PFSK-1 (cell line): ENCODE data around the gene MYH14.

ENCODE experiments used
- POLR2AphosphoS5 ChIP-seq: IDR thresholded peaks from 2 replicates; pipeline ENCODE4 v1.6.1; 2012; ENCODE audit warnings: low read depth, mild to moderate bottlenecking, control low read depth, low read length, moderate library complexity
- TAF1 ChIP-seq: IDR thresholded peaks from 2 replicates; pipeline ENCODE4 v1.6.1; 2012; ENCODE audit warnings: low read length, control low read depth, borderline replicate concordance; ENCODE audit not compliant: insufficient read depth

- TF ChIP-seq POLR2AphosphoS5 (no peak), TAF1 (no peak)
These were observed 88.9 kb downstream of the MYH14 start for GRCh38 chr19:50292216-50292827.
